ENCODE data around the gene STK11IP.

Gene STK11IP

DNA sequence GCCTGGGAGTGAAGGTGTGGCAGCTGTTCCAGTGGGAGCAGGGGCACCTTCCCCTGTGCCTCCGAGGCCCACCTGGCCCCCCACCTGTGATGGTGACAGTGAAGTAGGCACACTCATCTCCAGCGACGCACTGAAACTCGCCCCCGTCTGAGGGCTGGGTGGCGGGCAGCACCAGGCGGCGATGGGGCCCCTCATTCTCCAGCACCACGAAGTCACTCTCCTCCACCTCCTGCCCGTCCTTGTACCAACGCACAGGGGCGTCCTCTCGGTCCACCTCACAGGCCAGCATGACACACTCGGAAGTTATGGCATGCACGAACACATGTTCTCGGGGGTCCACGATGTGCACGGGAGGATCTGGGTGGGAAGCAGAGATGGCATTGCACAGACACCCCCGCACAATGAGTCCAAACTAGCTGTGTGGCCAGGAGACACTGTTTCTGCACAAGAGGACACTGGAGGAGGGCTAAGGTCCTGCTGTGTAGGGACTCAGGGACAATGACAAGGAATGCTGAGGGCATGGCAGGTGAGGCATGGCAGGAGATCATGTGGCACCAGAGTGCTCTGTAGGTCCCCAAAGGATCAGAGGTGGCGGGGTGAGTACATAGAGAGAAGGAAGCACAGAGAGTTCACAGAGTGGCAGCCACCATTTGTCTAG is 34.3 kb upstream of the STK11IP start:
- DNase-seq (ENCODE audit: low spot score), result no peak

DNA sequence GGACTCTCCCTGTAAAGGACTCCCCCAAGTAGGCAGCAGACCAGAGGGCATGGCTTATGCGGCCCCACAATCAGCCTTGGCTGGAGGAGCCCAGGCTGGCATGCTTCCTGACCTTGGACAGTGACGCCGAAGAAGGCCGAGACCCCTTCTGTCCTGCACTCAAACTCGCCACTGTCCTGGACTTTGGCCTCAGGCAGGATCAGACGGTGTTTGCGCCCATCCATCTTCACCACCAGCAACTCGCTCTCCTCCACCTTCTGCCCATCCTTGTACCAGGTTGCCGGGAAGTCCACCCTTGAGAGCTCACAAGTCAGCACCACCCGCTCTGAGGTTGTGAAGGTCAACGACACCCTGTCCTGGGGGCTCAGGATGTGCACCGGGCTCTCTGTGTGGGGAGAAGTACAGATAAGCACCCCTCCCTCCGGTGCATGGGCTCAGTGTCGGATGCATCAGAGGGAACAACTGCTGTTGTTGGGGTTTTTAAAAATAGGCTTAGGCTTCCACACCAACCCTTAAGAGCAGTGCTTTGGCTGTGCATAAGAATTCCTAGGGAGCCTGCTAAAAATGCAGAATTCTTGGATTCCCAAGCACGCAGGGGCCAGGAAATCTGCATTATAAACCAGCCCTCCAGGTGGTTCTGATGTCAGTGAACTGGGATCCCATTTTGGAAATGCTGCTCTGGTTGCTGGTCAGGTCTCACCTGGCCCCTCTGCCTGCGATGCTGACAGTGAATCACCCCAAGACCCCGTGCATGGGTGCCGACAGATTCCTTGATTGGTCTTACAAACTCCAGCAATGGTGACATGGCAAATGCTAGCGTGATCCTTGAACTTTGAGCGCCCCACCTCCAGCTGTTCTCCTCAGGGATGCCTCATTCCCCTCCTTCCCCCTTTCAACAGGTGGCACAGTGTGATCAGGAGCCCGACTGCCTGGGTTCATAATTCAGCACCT is 32.3 kb upstream of the STK11IP start:
- DNase-seq (ENCODE audit: low spot score), result no peak

DNA sequence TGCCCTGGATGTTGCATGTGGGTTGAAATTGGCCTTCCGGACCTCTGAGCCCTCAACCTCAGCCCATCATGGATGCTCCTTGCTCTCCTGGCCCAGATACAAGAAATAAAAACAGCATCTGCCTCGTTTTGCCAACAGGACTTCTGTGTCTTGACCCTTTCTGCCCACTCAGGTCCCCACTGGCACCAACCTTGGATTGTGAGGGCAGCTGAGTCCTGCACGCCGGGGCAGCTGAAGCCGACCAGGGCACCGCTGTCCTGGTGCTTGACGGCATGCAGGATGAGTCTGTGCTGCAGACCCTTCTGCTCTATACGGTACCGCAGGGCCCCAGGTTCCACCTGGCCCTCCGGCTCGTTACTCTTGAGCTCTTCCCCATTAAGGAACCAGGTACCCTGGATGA is 31.0 kb upstream of the STK11IP start:
- DNase-seq (ENCODE audit: low spot score), result no peak

DNA sequence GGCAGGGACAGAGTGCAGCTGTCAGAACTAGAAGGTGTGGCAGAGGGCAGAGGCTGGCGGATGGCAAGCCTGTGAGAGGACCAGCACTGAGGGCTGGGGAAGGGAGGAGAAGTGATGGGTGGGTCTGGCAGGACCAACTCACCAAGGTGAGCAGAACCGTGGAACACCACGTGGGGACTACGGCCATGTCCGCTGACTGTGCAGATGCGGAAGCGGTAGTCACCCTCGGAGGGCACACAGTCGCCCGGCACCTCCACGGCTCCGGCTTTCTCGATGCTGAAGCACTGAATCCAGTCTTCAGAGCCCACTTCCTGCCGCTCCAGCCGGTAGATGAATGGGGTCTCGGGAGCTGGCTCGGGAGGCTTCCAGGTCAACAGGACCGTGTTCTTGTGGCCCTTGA is 30.5 kb upstream of the STK11IP start:
- DNase-seq (ENCODE audit: low spot score), result no peak

DNA sequence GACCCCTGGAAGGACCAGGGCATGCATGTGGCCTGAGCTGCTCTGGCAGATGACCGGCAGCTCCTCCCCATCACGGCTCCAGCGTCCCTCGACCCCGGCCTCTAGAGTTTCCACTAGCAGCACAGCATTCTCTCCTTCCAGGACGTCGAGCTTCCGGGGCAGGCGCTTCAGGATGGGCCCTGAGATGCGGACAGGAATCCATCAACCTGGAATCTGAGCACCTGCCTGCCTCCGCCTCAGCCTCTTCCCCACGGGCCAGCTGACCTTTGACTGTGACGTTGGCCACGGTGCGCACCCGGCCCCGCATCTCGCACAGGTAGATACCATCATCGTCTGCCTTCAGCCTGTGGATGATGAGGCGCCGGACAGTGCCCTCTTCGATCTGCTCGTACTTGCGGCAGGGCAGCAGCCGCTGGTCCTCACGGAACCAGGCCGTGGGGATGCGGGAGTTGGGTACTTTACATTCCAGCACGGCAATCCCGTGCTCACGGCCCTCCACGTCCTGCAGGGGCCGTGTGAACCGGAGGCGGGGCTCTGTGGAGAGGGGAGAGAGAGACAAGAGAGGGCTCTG is 29.8 kb upstream of the STK11IP start:
- no peak for DNase-seq (ENCODE audit: low spot score)

DNA sequence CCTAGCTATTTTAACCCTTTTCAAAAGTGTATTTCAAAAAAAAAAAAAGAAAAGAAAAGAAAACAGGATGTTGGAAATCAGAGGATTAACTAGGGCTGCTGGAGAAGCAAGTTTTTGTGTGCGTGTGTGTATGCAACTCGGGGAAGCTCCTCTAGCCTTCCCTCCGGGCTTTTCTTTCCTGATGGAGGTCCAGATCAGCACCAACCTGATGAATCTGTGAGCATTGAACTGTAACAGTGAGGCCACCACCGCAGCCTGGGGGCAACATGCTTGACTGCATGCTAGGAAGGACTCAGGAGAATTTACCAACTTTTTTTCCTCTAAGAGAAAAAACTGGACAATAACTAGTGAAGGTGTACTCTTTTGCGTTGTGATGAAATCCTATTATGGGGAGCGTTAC is 28.6 kb upstream of the STK11IP start:
- no peak for DNase-seq (ENCODE audit: low spot score)

DNA sequence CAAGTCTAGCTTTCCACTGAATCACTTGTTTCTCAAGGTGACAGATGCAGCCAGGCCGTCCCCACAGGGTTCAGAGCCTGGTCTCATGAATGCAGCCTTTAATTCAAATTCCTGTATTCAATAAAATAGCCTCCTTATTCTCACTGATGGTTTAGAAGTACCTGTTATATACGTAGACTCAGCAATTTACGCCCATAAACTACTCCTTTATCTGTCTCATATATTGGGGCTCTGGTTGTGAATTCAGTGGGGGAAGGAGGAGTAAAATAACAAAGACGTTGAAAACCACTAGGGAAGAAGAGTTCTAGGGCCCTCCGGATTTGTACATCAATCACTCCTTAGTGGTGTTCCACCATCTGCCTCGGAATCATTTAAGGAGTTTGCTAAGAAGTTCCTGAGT is 28.0 kb upstream of the STK11IP start:
- DNase-seq (ENCODE audit: low spot score), result no peak

DNA sequence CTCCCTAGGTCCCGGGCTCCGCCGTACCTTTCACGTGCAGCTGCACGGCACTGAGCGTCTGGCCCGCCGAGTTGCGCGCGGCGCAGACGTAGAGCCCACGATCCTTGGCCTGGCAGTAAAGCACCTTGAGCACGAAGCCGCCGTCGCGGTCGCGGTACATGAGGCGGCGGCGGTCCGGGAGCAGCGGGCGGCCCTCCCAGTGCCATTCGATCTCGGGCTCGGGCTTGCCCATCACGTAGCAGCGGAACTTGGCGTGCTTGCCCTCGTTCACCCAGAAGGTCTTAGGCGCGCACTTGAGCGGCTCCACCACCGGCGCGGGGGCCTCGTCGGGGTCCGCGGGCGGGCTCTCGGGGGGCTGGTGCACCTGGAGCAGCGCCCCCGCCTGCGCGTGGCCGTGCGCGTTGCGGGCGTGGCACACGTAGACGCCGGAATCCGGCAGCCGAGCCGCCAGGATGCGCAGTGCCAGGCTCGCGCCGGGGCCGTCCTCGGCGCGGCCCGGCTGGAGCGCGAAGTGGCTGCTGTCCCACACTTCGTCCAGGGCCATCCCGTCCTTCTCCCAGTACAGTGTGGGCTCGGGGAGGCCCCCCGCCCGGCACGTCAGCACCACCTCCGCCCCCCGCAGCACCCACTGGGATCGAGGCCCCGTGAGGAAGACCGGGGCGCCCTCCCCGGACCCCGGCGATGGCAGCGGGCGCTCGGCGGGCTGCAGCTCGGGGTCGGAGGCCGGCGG is 27.3 kb upstream of the STK11IP start:
- peak; percentile 86 for DNase-seq (ENCODE audit: low spot score)

DNA sequence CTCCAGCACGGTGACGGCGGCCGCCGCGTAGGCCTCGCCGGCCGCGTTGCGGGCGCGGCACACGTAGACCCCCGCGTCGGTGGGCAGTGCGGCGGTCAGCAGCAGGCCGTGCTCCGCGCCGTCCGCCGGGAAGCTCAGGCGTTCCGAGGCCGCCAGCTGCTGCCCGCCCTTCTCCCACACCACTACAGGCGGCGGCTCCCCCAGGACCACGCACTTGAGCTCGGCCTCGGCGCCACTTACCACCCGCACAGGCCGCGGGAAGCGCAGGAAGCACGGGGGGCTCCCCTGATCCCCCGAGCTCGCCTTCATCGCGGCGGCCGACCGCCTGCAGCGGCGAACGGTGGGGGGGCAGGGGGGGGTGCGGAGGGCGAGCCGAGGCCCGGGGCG is 26.7 kb upstream of the STK11IP start:
- DNase-seq (ENCODE audit: low spot score), result peak; percentile 56

DNA sequence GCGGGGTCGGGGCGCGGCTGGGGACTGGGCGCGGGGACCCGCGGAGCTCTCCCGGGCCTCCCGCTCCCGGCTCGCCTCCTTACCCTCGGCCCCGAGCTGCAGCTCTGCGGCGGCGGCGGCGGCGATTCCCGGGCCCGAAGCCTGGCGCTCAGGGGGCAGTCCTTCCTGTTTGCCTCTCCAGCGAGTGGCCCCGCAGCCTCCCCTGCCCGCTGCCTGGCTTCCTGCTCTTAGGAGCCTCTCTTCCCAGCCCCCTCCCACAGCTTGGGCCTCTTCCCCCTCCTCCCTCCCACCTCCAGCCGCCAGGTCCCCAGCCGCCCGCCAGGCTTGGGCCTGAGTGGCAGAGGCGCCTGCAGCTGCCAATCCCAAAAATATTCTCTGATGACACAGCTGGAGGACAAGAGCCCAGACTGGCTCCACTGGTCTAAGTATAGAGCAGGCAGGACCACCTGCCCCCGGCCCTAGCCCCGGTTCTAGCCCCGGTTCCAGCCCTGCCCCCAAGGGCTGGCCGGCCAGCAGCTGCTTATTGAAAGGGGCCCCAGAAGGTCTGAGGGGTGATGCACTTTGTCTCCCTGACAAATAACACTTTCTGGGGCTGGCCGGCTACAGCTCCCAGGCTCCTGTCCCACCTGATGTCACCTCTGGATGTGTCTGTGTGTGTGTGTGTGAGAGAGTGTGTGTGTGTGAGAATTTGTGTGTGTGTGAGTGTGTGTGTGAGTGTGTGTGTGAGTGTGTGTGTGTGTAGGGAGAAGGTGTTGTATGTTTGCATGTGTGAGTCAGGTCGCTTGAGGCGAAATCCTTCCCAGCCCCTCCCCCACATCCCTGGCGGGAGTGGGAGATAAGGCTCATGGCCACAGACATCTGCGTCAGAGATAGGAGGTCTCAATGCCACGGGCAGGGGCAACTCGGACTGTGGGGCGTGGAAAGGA is 26.1 kb upstream of the STK11IP start, which contains the start of gene OBSL1:
OBSL1 (minus strand) TSS at position 229 of the 926 bp plus-strand sequence. CDS start 307 bp downstream, outside the sequence.
- peak; percentile 84 for DNase-seq (ENCODE audit: low spot score)

DNA sequence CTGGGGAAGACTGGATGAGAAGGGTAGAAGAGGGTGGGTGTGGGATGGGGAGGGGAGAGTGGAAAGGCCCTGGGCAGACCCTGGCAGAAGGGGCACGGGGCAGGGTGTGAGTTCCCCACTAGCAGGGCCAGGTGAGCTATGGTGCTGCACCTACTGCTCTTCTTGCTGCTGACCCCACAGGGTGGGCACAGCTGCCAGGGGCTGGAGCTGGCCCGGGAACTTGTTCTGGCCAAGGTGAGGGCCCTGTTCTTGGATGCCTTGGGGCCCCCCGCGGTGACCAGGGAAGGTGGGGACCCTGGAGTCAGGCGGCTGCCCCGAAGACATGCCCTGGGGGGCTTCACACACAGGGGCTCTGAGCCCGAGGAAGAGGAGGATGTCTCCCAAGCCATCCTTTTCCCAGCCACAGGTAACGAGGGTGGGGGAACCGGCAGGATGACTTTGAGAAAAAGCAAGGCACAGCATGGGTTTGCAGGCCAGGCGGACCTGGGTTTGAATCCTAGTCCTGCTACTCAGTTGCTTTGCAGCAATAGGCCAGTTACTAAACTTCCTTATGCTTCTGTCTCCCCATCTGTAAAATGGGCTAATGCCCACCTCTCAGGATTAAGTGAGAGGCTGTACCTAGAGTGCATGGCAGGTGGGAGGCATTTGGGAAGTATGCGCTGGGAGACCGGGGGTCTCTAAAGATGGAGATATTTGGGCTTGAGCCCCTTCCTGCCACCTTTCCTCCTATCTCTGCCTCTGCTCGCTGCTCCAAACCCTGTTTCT is 25.2 kb upstream of the STK11IP start, which contains the start of gene INHA:
INHA (plus strand) TSS at position 74 of the 765 bp plus-strand sequence; CDS start at position 139, 65 bp downstream.
- no peak for DNase-seq (ENCODE audit: low spot score)

DNA sequence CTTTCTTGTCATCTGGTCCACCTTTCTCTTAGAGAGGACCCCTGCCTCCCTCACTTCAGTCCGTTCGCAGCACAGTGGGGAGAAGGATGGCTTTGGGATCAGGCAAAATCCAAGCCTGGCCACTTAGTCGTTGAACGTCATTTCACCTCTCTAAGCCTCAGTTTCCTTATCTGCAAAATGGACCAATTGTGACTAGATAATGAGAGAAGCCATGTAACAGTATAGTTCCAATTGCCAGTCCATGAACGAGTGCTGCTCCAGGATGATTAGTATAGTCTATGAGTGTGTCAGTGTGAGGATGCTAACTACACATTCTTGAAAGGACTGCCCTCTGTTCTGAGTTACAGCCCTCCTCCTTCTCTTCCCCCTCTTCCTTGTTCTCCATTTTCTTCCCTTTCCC is 24.5 kb upstream of the STK11IP start:
- no peak for DNase-seq (ENCODE audit: low spot score)

DNA sequence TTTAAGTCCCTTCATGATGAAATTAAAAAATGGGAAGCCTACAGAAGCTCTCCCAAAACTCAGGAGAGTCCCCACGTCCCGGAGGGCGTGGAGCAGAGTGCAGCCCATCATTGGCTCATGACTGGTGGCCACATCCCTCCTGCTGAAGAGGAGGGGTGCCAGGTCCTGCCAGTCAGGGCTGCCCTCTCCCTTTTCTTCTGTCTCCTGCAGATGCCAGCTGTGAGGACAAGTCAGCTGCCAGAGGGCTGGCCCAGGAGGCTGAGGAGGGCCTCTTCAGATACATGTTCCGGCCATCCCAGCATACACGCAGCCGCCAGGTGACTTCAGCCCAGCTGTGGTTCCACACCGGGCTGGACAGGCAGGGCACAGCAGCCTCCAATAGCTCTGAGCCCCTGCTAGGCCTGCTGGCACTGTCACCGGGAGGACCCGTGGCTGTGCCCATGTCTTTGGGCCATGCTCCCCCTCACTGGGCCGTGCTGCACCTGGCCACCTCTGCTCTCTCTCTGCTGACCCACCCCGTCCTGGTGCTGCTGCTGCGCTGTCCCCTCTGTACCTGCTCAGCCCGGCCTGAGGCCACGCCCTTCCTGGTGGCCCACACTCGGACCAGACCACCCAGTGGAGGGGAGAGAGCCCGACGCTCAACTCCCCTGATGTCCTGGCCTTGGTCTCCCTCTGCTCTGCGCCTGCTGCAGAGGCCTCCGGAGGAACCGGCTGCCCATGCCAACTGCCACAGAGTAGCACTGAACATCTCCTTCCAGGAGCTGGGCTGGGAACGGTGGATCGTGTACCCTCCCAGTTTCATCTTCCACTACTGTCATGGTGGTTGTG is 23.0 kb upstream of the STK11IP start:
- DNase-seq (ENCODE audit: low spot score), result no peak

DNA sequence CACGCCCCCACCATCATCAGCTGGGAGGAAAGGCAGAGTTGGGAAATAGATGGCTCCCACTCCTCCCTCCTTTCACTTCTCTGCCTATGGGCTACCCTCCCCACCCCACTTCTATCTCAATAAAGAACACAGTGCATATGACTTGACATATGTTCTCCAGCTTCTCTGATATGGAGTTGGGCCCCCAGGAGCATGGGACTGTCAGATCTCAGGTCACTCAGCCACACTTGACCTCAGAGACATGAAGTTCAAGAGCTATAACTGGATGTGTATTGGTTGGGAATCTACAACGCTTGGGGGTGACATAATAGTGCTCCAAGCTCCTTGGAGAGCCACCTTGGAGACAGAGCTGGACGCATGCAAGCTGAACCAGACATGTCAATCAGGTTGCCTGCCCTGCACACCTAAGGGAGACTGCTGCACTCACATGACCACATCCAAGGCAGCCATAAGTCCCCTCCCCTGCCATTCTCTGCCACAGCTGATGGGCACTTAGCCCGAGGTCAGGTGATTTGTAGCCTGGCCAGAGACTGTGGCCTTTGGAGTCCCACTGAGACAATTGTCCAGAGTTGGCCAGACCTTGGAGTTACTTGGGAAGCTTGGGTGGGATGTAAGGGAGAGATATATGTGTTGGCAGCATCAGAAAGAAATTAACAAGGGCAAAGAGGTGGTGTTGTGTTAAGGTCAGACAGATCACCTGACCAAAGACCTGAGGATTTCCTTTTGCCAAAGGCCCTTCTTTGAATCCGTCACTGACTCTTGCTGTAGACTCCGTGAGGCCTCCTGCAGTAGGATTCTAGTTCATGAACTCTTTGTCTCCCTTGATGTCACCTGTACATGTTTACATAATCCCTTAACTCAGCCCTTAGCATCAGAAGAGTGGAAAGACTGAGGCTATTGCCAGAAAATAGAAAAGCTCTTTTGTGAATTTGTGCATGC is 21.8 kb upstream of the STK11IP start:
- no peak for DNase-seq (ENCODE audit: low spot score)

DNA sequence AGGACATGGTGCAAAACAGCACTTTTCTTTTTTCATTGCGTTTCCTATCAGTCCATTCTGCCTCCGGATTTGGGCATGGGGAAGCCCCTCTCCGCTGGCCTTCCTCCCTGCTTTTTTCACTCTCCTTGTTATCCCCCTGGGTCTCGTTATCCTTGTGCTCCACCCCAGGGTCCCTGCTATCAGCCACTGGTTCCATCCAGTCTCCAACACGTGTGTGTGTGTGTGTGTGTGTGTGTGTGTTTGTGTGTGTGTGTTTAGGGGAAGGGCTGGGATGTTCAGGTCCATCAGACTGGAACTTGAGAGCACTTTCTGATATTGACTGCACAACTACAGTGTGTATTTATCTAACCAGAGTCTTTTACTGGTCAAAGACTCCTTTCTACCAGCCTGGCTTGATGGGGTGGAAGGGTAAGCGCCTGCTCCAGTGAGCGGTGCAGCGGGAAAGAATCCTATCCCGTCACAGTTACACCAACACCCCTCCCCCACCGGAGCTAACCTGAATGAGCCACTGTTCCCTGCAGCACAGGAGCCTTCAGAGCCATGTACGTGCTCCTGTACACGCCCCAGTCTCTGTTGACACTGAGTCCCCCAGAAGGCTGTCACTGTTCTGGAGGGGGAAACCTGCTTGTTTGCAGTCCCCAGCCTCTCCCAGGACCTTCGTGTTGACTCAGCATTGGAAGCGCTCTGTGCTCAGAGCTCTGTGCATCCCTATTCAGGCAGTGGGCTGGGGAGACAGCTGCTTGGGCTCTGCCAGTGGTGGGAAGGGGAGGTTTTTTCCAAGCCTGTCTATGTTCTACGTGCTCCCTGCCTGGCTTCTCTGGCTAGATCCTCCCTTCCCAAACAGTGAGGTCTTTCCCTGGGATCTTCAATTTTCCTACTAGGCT is 20.9 kb upstream of the STK11IP start:
- DNase-seq (ENCODE audit: low spot score), result no peak

DNA sequence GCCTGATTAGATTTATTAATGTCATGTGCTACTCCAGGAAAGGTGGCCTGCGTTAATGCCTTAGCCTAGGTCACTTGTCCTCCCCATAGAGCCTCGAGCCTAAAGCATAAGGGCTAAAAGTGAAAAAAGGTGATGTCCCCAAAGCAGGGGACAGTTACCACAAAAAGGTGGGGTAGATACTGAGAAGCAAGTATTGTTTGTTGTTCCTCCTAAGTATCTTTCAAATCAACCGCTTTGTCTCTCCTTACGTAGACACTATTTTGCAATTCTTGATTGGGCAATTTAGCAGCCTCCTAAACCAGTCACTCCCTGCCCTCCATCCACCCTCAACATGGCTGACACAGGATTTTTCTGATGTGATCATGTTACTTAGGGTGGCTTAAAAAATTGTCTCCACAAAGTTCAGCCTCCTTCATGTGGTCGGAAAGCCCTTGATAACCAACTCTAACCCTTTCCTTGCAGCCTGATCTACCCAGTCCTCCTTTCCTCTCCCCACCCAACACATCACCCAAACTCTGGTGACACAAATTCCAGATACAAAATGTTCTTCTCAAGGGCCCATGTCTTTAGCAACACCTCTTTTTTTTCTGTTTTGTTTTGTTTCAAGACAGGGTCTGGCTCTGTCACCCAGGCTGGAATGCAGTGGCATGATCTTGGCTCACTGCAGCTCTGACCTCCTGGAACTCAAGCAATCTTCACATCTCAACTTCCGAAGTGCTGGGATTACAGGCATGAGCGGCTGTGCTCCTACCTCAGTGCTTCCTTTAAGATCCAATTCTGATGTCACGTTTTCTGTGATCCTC is 18.6 kb upstream of the STK11IP start:
- DNase-seq (ENCODE audit: low spot score), result peak; percentile 39
